WI38 (cell line): ENCODE results near the gene RNF186.
"Not testable (repeated sequence)": the region's sequence is repeated elsewhere in the genome, so short reads cannot be mapped to it uniquely, and the experiment has no call there.

Experiments used
- H3K4me3 ChIP-seq: 2 replicates; pipeline ENCODE4 v1.5.1; 2011; ENCODE audit warnings: low read depth, mild to moderate bottlenecking, control low read depth, low read length
- TF ChIP-seq, protein P1 (sequence below): IDR thresholded peaks from 2 replicates; pipeline ENCODE4 v1.5.1; 2012; ENCODE audit warnings: low read depth, mild to moderate bottlenecking, control low read depth, low read length

RNF186 gene

DNA sequence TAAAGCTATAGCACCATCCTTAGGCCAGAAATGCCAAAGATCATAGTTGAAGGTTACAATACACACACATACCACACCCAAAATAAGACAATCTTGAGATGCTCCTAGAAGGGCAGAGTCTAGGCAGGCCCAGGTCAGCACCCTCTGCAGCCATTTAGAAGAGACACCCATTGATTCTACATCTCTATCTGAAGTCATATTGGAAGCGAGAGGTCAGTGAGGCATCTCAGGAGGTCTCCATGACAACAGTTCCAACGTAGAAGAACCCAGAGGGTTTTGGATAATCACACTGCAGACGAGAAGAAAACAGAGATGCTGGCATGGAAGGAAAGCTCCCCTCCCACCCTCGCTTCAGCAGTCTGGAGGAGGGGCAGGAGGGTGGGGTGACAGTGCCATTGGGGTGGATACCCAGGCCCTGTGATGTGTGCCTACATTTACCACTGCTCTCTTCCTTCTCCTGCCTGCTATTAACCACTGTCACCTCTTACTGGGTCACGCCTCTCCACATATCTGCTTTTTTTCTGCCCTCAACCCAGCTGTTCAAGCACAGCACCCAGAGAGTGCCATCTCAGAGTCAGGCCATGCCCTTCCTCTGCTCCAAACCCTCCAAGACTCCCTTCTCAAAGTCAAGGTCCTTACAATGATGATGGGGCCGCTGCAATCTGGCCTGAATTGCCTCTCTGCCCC lies 21.6 kb downstream of the RNF186 start:
- H3K4me3 ChIP-seq = no peak overlapping the region
- TF ChIP-seq, protein P1, sequence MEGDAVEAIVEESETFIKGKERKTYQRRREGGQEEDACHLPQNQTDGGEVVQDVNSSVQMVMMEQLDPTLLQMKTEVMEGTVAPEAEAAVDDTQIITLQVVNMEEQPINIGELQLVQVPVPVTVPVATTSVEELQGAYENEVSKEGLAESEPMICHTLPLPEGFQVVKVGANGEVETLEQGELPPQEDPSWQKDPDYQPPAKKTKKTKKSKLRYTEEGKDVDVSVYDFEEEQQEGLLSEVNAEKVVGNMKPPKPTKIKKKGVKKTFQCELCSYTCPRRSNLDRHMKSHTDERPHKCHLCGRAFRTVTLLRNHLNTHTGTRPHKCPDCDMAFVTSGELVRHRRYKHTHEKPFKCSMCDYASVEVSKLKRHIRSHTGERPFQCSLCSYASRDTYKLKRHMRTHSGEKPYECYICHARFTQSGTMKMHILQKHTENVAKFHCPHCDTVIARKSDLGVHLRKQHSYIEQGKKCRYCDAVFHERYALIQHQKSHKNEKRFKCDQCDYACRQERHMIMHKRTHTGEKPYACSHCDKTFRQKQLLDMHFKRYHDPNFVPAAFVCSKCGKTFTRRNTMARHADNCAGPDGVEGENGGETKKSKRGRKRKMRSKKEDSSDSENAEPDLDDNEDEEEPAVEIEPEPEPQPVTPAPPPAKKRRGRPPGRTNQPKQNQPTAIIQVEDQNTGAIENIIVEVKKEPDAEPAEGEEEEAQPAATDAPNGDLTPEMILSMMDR = no peak

DNA sequence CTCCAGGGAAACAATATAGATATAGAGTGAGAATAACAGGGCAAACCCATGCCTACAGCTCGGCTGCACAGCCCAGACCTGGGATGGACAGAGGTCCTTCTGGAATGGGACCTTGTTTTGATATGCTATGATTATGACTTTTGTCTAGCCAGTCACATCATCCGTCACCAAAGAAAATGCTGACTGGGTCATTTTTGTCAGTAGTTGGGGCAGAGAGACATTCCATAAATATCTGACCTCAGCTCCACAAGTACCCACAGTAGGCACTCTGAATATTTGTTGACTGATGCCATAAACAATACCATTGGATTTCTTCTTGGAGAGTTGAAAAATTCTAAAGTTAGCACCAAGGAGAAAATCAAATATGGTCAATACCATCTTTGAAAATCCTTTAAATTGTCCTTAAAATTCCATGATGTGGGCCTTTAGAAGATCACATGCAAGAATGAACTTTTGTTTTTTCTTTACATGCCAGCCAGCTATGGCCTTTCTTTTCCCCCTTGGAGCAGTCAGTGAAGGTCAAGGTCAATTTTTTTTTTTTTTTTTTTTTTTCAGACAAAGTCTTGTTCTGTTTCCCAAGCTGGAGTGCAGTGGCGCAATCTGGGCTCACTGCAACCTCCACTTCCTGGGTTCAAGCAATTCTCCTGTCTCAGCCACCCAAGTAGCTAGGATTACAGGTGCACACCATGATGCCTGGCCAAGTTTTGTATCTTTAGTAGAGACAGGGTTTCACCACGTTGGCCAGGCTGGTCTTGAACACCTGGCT lies 22.7 kb downstream of the RNF186 start:
- TF ChIP-seq, protein P1 = no peak
- H3K4me3 ChIP-seq = no peak overlapping the region

GRCh38 chr1:19790061-19790975 lies 24.8 kb downstream of the RNF186 start:
- not testable (repeated sequence) for H3K4me3 ChIP-seq

DNA sequence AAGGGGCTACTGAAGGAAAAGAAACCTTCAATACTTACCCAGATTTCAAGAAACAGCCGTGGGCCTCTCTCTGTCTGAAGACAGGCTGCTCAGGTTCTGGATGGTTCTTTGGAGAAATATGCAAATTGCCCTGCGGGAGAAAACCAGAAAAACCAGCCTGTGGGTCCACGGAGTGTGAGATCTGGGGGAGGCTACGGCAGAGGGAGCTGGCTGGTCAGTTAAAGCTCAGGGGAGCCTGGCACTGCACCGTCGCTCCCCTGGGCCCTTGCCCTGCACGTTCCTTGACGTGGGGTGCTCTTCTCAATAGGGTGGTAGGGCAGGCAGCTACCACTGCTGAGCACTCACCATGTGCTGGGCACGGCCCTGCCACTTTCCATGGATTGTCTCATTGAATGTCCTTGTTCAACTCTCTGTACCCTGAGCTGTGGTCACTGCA lies 28.1 kb downstream of the RNF186 start:
- no peak overlapping the region for H3K4me3 ChIP-seq
- TF ChIP-seq, protein P1 = no peak

GRCh38 chr1:19785660-19786059 lies 29.4 kb downstream of the RNF186 start:
- no peak overlapping the region for H3K4me3 ChIP-seq
- TF ChIP-seq, protein P1 = no peak

- TF ChIP-seq, protein P1 = no peak
- no peak overlapping the region for H3K4me3 ChIP-seq
Observed at GRCh38 chr1:19780267-19780877, 34.7 kb downstream of the RNF186 start.

DNA sequence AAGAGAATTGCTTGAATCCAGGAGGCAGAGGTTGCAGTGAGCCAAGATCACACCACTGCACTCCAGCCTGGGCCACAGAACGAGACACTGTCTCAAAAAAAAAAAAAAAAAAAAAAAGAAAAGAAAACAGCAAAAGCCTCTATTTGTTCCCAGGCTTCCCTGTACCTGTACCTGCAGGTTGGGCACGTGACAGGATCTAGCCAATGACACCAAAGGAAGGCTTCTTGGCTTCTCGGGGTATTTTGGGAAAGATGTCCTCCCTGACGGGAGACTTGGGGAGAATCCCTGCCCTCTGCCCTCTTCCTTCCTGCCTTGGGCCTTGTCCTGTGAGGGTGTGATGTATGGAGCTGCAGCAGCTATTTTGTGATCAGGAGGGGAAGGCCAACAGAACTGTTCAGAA lies 38.1 kb downstream of the RNF186 start:
- no peak overlapping the region for H3K4me3 ChIP-seq
- TF ChIP-seq, protein P1 = no peak
